Fibroblast of the conjunctiva (primary cell): ENCODE results near the gene TRIM31.

Source experiments
- DNase-seq: peaks from one replicate; pipeline ENCODE4 v3.0.0-alpha.2; 2010; ENCODE audit warnings: low read depth

The TRIM31 gene

GRCh38 chr6:30112402-30112994, 392 bp downstream of the TRIM31 start:
- DNase-seq = no peak

DNA sequence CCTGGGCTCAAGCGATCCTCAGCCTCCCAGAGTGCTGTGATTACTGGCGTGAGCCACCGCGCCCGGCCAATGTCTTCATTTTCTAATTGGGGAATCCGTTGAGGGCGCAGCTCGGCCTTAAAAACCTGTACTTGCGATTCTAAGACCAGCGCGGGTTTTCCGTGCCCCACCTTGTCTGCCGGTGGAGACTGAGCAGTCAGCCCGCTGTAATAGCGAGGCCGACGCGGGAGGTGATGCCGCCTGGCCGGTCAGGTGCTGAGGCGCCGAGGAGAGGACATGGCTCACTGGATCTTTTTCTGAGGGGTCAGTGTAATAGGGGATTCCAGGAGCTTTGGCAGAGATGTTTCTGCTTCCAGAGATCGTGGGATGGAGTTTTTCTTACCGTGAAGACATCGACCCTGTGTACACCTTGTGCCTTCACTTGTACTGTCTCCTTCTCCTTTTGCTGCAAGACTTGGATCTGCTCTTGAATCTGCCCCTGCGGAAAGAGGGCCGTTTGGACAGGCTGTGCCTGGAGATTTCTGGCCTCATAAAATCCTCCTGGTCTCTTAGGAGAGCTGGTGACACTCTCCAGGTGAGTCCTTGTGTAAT, 1.5 kb downstream of the TRIM31 start:
- DNase-seq = no peak

- no peak for DNase-seq
Observed at GRCh38 chr6:30104661-30105060, 8.2 kb downstream of the TRIM31 start.

- no peak for DNase-seq
Observed at GRCh38 chr6:30103872-30104179, 9.1 kb downstream of the TRIM31 start.

GRCh38 chr6:30102970-30103871, 9.7 kb downstream of the TRIM31 start:
- peak; percentile 76 for DNase-seq

GRCh38 chr6:30102414-30102969, 10.4 kb downstream of the TRIM31 start:
- peak; percentile 6 for DNase-seq

DNA sequence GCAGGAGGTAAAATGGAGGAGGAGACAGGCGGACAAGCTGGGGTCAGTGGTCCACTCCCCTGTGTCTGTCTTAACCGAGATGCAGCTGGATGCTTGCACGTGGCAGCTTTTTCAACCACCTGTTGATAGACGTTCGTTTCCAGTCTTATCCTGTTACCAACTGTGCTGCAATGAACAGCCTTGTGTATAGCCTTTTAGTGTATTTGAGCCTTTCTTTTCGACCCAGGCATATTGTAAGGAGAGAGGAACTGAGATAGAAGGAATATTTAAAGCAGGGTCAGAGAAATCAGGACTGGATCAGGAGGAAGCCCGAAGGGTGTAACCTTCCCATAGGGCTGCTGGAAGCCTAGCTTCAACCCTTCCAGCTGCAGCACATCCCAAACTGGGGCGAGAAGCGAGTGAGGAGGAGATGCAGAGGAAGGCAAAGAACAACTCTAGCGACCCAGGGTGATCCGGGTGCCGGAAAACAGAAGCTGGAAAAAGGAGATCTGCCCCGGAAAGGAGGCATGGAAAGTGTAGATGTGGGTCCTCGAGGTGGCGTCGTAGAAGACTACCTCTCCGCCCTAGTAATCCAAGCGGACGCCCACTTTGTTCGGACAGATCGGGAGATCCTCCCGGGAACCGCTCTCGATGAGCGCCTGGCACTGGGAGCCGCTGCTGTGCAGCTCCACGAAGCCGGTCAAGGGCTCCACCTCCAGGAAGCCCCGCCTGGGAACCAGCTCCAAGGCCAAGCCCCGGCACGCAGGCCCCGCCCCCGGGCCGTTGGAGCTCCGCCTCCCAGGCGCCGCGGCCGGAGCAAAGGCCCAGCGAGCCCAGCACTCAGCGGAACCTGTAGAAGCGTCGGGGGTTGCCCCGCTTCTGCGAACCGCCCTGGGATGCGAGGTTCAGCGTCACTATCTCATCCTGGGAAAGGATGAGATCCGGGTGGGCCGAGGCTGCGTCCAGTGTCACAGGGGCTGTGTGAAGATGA, 11.2 kb downstream of the TRIM31 start:
- peak; percentile 63 for DNase-seq

GRCh38 chr6:30100585-30101443, 12.1 kb downstream of the TRIM31 start:
- no peak for DNase-seq

GRCh38 chr6:30100154-30100553, 12.7 kb downstream of the TRIM31 start:
- no peak for DNase-seq

DNA sequence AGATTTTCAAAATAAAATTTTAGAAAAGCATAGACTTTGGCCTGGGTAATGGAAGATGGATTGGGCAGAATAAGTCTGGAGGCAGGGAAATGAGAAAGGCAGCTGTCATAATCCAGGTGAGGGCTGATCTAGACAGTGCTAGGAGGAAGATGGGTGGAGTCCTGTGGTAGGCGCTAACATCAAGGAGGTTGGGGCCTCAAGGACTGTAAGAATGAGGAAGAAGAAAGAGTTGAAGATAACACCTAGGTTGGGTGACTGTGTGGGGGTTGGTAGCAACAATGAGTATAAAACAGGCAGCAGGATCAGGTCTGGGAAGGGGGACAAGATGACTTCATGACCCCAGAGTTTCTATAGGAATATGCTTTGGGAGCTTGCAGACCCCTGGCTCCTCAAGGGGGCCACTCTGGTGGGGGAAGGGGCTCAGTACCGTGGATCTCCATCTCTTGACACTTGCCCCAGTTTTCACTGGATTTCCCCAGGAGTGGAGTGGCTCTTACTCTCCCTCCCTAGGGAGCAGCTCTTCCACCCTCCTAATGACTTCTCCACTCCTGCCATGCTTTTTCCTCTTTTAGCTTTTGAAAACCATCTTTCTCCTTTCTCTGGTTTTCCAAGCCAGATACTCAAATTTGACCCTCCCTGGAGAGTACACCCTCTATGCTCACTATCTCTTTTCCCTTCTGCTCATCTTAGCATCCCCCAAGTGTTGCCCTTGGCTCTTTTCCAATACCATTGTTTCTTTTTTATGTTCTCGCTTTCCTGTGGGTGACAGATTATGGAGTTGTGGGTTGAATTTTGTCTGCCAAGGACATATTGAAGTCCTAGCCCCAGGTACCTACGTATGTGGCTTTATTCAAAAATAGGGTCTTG, 14.8 kb downstream of the TRIM31 start:
- DNase-seq = no peak

DNA sequence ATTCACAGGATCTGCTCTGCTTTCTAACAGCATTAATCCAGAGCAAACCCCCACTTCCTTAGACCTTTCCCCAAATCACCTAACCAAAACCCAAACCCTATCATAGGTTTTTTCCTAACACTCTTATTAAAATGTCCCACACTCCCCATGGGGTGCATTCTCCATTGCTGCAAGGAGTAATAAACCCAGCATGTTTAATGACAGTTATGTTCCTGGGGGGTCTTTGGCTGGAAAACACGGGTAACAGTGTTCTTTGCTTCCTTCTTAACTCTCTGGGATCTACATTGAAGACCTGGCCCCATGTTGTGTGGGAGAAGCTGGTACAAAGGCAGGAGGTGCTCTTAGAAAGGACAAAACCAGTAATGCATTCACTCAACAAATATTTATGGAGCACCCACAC, 16.1 kb downstream of the TRIM31 start:
- no peak for DNase-seq

DNA sequence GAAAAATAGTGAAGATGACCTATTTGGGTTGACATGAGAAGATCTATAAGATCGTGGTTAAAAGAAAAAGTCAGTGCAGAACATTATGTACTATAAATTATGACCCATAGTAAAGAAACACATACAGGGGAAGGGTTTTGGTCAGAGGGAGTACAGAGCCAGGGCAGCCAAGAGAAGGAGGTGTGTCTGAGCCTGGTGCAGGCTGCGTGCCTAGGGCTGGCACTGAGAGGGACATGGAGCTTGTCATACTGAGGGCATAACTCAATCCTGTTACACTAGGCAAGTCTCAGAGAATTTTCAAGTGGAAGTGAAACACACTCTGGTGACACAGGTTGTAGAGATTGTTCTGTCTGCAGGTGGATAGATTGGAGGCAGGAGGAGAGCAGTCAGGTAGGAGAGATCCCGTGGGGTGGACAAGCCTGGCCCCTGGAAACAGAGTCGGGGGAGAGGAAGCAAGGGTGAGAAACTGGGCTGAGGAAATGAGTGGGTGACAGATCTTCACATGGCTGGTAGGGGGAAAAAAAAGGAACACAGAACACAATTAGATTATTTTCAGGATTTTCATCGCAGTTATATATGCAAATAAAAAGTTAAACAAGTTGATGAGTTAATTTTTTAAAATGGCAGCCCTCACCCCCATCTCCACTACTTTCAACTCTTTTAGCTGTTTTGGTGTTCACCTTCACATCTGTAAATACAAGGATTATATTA, 18.8 kb downstream of the TRIM31 start:
- DNase-seq = no peak

GRCh38 chr6:30092852-30093543, 19.9 kb downstream of the TRIM31 start:
- no peak for DNase-seq

GRCh38 chr6:30091577-30092381, 21.1 kb downstream of the TRIM31 start:
- no peak for DNase-seq

DNA sequence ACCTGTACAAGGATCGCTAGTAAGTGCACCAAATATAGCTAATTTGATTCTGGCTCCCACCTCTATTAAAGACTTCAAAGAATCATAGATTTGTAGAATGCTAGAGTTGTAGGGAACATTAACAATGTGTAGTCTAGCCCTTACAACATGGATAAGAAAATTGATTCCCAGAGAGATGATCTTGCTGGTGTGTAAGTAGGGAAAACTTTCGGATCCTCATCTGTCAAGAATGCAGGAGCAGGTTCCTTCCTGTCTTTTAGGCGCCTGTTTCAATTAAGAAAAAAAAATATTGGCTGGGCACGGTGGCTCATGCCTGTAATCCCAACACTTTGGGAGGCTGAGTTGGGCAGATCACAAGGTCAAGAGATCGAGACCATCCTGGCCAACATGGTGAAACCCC, 25.0 kb downstream of the TRIM31 start:
- no peak for DNase-seq

DNA sequence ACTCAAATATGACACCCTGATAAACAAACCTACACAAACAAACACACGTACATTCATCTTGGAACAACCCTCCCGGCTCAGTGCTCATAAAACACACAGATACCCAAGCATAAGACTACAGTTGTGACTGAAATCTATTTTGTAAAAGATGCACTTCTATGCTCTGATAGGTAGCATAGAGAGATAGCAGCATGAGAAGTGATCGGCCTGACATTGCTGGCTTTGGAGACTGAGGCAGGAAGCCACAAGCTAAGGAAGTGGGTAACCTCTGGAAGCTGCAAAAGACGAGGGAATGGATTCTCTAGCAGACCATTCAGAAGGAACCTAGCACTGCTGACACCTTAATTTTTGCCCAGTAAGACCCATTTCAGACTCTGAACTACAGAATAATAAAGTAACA, 35.7 kb downstream of the TRIM31 start:
- no peak for DNase-seq

- no peak for DNase-seq
Observed at GRCh38 chr6:30075790-30076732, 36.8 kb downstream of the TRIM31 start.
